Measurements from ENCODE around the gene MPL.

MPL gene

GRCh38 chr1:43363935-43364525, 26.4 kb downstream of the MPL start:
- no peak overlapping the region for H4K12ac ChIP-seq (ENCODE audit: low read depth, low read length)
- H3K9me3 ChIP-seq (ENCODE audit: insufficient read depth, low read depth, low read length), result peaks cover 2% of the 10 kb centered on the region
- H3K79me1 ChIP-seq (ENCODE audit: low read length), result peaks cover 22% of the 10 kb centered on the region
- H4K8ac ChIP-seq (ENCODE audit: low read depth, low read length), result no peak overlapping the region
- H2AK5ac ChIP-seq (ENCODE audit: low read length), result no peak overlapping the region
- H3K36me3 ChIP-seq (ENCODE audit: control insufficient read depth in 1 of 2, insufficient read depth in 2 of 2, low read length in 2 of 2), result peaks cover 35 to 54% of the 10 kb centered on the region in 2 experiments
- H3K4me1 ChIP-seq (ENCODE audit: control insufficient read depth in 1 of 2, insufficient read depth in 2 of 2, low read length in 2 of 2), result peaks cover 31 to 42% of the 10 kb centered on the region in 2 experiments
- H3K4me2 ChIP-seq (ENCODE audit: low read length), result no peak overlapping the region
- no peak overlapping the region for H3K14ac ChIP-seq (ENCODE audit: low read length)
- H2AFZ ChIP-seq (ENCODE audit: insufficient read depth, low read length, poor library complexity), result no peak overlapping the region
- H3K9ac ChIP-seq (ENCODE audit: low read length), result no peak overlapping the region
- no peak overlapping the region for H2BK120ac ChIP-seq (ENCODE audit: insufficient read depth, low read length, poor library complexity)
- H3K23ac ChIP-seq (ENCODE audit: low read length), result no peak overlapping the region
- WGBS (ENCODE audit: extremely low coverage, insufficient coverage, insufficient read length), result no CpG with 5 or more reads among the region's 5 CpGs
- no peak overlapping the region for H4K91ac ChIP-seq (ENCODE audit: low read depth, low read length)
- no peak overlapping the region for H3K4me3 ChIP-seq (ENCODE audit: low read depth, low read length)
- no peak overlapping the region for H3K4ac ChIP-seq (ENCODE audit: low read depth, low read length)
- H3K27ac ChIP-seq (ENCODE audit: low read depth, low read length), result no peak overlapping the region
- no peak overlapping the region for H2BK12ac ChIP-seq (ENCODE audit: low read length)
- no peak overlapping the region for H2BK5ac ChIP-seq (ENCODE audit: low read depth, low read length, poor library complexity)
- H3K79me2 ChIP-seq (ENCODE audit: control insufficient read depth, insufficient read depth, low read length, poor library complexity), result peaks cover 17% of the 10 kb centered on the region
- DNase-seq, result no peak
- H3K27me3 ChIP-seq (ENCODE audit: insufficient read depth, low read length), result no peaks in the 10 kb centered on the region
- H3K18ac ChIP-seq (ENCODE audit: low read length), result no peak overlapping the region

- Histone ChIP-seq H3K4me1 (ENCODE audit: control insufficient read depth in 1 of 2, insufficient read depth in 2 of 2, low read length in 2 of 2) (peaks cover 25 to 31% of the 10 kb centered on the region in 2 experiments), H2AK5ac (ENCODE audit: low read length) (no peak overlapping the region), H4K91ac (ENCODE audit: low read depth, low read length) (no peak overlapping the region), H2BK120ac (ENCODE audit: insufficient read depth, low read length, poor library complexity) (no peak overlapping the region), H2BK12ac (ENCODE audit: low read length) (no peak overlapping the region), H4K8ac (ENCODE audit: low read depth, low read length) (no peak overlapping the region), H3K14ac (ENCODE audit: low read length) (peak overlapping the region; percentile 5), H3K9ac (ENCODE audit: low read length) (peak overlapping the region; percentile 55), H3K27me3 (ENCODE audit: insufficient read depth, low read length) (no peaks in the 10 kb centered on the region), H4K12ac (ENCODE audit: low read depth, low read length) (no peak overlapping the region), H3K4ac (ENCODE audit: low read depth, low read length) (peak overlapping the region; percentile 16), H3K27ac (ENCODE audit: low read depth, low read length) (peak overlapping the region; percentile 96), H3K4me3 (ENCODE audit: low read depth, low read length) (no peak overlapping the region), H2BK5ac (ENCODE audit: low read depth, low read length, poor library complexity) (no peak overlapping the region), H3K36me3 (ENCODE audit: control insufficient read depth in 1 of 2, insufficient read depth in 2 of 2, low read length in 2 of 2) (peaks cover 26 to 44% of the 10 kb centered on the region in 2 experiments), H3K9me3 (ENCODE audit: insufficient read depth, low read depth, low read length) (peaks cover 1% of the 10 kb centered on the region), H3K4me2 (ENCODE audit: low read length) (peak overlapping the region; percentile 91), H3K79me1 (ENCODE audit: low read length) (peaks cover 20% of the 10 kb centered on the region), H3K18ac (ENCODE audit: low read length) (peak overlapping the region; percentile 8), H3K23ac (ENCODE audit: low read length) (peak overlapping the region; percentile 58), H2AFZ (ENCODE audit: insufficient read depth, low read length, poor library complexity) (no peak overlapping the region), H3K79me2 (ENCODE audit: control insufficient read depth, insufficient read depth, low read length, poor library complexity) (peaks cover 15% of the 10 kb centered on the region)
- no CpG with 5 or more reads among the region's 2 CpGs for WGBS (ENCODE audit: extremely low coverage, insufficient coverage, insufficient read length)
- DNase-seq, result no peak
Measured at GRCh38 chr1:43365678-43366077, 28.1 kb downstream of the MPL start.

DNA sequence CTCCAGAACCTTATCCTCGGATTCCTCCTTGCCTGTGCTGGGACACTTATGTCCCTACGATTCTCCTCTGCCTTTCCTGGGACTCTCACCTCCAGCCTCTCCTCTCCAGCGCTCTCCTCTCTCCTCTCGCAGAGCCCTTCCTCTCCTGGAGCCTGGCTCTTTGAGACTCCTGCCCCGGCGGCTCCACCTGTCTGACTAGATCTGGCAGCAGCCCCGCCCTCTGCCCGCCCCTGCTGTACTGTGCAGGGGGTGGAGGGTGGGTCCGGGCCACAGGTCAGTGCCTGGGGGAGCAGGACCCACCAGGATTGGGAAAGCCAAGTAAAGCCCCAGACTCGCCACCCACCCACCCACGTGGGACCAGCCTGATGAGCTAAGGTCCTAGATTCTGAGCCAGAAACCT, 28.6 kb downstream of the MPL start:
- Histone ChIP-seq H2BK12ac (ENCODE audit: low read length) (no peak overlapping the region), H3K23ac (ENCODE audit: low read length) (no peak overlapping the region), H3K4me1 (ENCODE audit: control insufficient read depth in 1 of 2, insufficient read depth in 2 of 2, low read length in 2 of 2) (peaks cover 25 to 26% of the 10 kb centered on the region in 2 experiments), H3K9ac (ENCODE audit: low read length) (peak overlapping the region; percentile 55), H3K14ac (ENCODE audit: low read length) (peak overlapping the region; percentile 5), H3K4ac (ENCODE audit: low read depth, low read length) (peak overlapping the region; percentile 50), H2BK5ac (ENCODE audit: low read depth, low read length, poor library complexity) (no peak overlapping the region), H4K91ac (ENCODE audit: low read depth, low read length) (peak overlapping the region; percentile 96), H3K79me2 (ENCODE audit: control insufficient read depth, insufficient read depth, low read length, poor library complexity) (peaks cover 15% of the 10 kb centered on the region), H3K18ac (ENCODE audit: low read length) (peak overlapping the region; percentile 95), H2AK5ac (ENCODE audit: low read length) (no peak overlapping the region), H4K12ac (ENCODE audit: low read depth, low read length) (no peak overlapping the region), H3K27ac (ENCODE audit: low read depth, low read length) (peak overlapping the region; percentile 96), H3K36me3 (ENCODE audit: control insufficient read depth in 1 of 2, insufficient read depth in 2 of 2, low read length in 2 of 2) (peaks cover 21 to 39% of the 10 kb centered on the region in 2 experiments), H2AFZ (ENCODE audit: insufficient read depth, low read length, poor library complexity) (no peak overlapping the region), H3K27me3 (ENCODE audit: insufficient read depth, low read length) (no peaks in the 10 kb centered on the region), H3K79me1 (ENCODE audit: low read length) (peaks cover 20% of the 10 kb centered on the region), H3K4me3 (ENCODE audit: low read depth, low read length) (no peak overlapping the region), H3K9me3 (ENCODE audit: insufficient read depth, low read depth, low read length) (no peaks in the 10 kb centered on the region), H3K4me2 (ENCODE audit: low read length) (peak overlapping the region; percentile 91), H4K8ac (ENCODE audit: low read depth, low read length) (peak overlapping the region; percentile 78), H2BK120ac (ENCODE audit: insufficient read depth, low read length, poor library complexity) (no peak overlapping the region)
- no CpG with 5 or more reads among the region's 11 CpGs for WGBS (ENCODE audit: extremely low coverage, insufficient coverage, insufficient read length)
- DNase-seq, result peak; percentile 65

DNA sequence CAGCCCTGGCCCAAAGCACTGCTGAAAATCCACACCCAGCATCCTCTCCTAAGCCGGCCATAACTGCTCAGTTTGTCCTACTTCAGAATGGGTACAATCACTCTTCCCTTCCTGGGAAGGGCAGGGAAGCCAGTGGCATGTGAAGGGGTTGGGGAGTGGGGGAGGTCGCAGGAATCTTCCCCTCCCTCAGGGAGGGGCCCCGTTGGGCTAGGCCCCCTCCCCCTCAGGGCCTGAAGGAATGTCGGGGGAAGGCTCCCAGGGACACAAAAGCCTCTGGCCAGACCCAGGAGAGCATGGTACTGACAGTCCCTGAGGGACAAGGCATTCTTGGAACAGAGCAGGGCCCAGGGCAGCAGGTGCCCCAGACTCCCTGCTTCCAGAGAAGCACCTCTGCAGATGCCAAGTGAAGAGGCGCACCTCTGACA, 29.0 kb downstream of the MPL start:
- no CpG with 5 or more reads among the region's 5 CpGs for WGBS (ENCODE audit: extremely low coverage, insufficient coverage, insufficient read length)

More for the DNA sequence above, 29.0 kb downstream of the MPL start:
- peaks cover 20% of the 10 kb centered on the region for H3K79me1 ChIP-seq (ENCODE audit: low read length)
- peak overlapping the region; percentile 91 for H3K4me2 ChIP-seq (ENCODE audit: low read length)
- H3K18ac ChIP-seq (ENCODE audit: low read length), result peak overlapping the region; percentile 95
- H3K9me3 ChIP-seq (ENCODE audit: insufficient read depth, low read depth, low read length), result no peaks in the 10 kb centered on the region
- H3K27ac ChIP-seq (ENCODE audit: low read depth, low read length), result peak overlapping the region; percentile 96
- peak overlapping the region; percentile 50 for H3K4ac ChIP-seq (ENCODE audit: low read depth, low read length)
- DNase-seq, result no peak
- no peak overlapping the region for H2AFZ ChIP-seq (ENCODE audit: insufficient read depth, low read length, poor library complexity)
- peaks cover 21 to 35% of the 10 kb centered on the region in 2 experiments for H3K36me3 ChIP-seq (ENCODE audit: control insufficient read depth in 1 of 2, insufficient read depth in 2 of 2, low read length in 2 of 2)
- peak overlapping the region; percentile 78 for H4K8ac ChIP-seq (ENCODE audit: low read depth, low read length)
- peak overlapping the region; percentile 75 for H3K9ac ChIP-seq (ENCODE audit: low read length)
- H3K4me1 ChIP-seq (ENCODE audit: control insufficient read depth in 1 of 2, insufficient read depth in 2 of 2, low read length in 2 of 2), result peaks cover 25% of the 10 kb centered on the region in 2 experiments
- H2BK120ac ChIP-seq (ENCODE audit: insufficient read depth, low read length, poor library complexity), result peak overlapping the region; percentile 21
- peak overlapping the region; percentile 96 for H4K91ac ChIP-seq (ENCODE audit: low read depth, low read length)
- H4K12ac ChIP-seq (ENCODE audit: low read depth, low read length), result peak overlapping the region; percentile 24
- peak overlapping the region; percentile 82 for H3K4me3 ChIP-seq (ENCODE audit: low read depth, low read length)
- no peak overlapping the region for H2BK12ac ChIP-seq (ENCODE audit: low read length)
- no peak overlapping the region for H3K23ac ChIP-seq (ENCODE audit: low read length)
- H3K14ac ChIP-seq (ENCODE audit: low read length), result peak overlapping the region; percentile 88
- peaks cover 15% of the 10 kb centered on the region for H3K79me2 ChIP-seq (ENCODE audit: control insufficient read depth, insufficient read depth, low read length, poor library complexity)
- H2AK5ac ChIP-seq (ENCODE audit: low read length), result peak overlapping the region; percentile 95
- peak overlapping the region; percentile 80 for H2BK5ac ChIP-seq (ENCODE audit: low read depth, low read length, poor library complexity)
- no peaks in the 10 kb centered on the region for H3K27me3 ChIP-seq (ENCODE audit: insufficient read depth, low read length)
